Peyer's patch (tissue), 4 donors: Measurements from ENCODE around the gene CACNA1B.

Experiments
- CTCF ChIP-seq, 6 experiments: fragments of 450-650 bp in 4 of 6; fragments of 200-600 bp in 2 of 6; sonication (generic) in 1 of 6; IDR thresholded peaks; one replicate each; pipeline ENCODE4 v1.5.1; 2017 to 2019; ENCODE audit warnings: antibody characterized with exemption in 6 of 6, mild to moderate bottlenecking in 3 of 6, moderate library complexity in 1 of 6
- POLR2A ChIP-seq, 2 donors: fragments of 450-650 bp; IDR thresholded peaks; one replicate each; pipeline ENCODE4 v1.5.1; 2017; ENCODE audit warnings: antibody characterized with exemption in 2 of 2, mild to moderate bottlenecking in 2 of 2, moderate library complexity in 2 of 2

- TF ChIP-seq CTCF (IDR thresholded peaks at IDR 0.05) (no peak), POLR2A (IDR thresholded peaks at IDR 0.05) (no peak)
These were observed 226.2 kb downstream of the CACNA1B start for GRCh38 chr9:138103849-138104206.
